HL-60 (cell line): ENCODE results near the gene SNTG2.

Experiments used
- GABPA ChIP-seq: IDR thresholded peaks from 2 replicates; pipeline ENCODE4 v1.6.1; 2012; ENCODE audit warnings: low read depth
- POLR2AphosphoS5 ChIP-seq: IDR thresholded peaks from 2 replicates; pipeline ENCODE4 v1.6.1; 2012; ENCODE audit warnings: low read depth
- TF ChIP-seq, protein P1 (sequence below): IDR thresholded peaks from one replicate; pipeline ENCODE4 v1.5.1; 2011; ENCODE audit warnings: low read length, control low read depth, inconsistent platforms; ENCODE audit not compliant: insufficient read depth
- TF ChIP-seq, protein P2 (sequence below): IDR thresholded peaks from 2 replicates; pipeline ENCODE4 v1.6.1; 2012; ENCODE audit warnings: low read depth; ENCODE audit not compliant: insufficient replicate concordance

DNA sequence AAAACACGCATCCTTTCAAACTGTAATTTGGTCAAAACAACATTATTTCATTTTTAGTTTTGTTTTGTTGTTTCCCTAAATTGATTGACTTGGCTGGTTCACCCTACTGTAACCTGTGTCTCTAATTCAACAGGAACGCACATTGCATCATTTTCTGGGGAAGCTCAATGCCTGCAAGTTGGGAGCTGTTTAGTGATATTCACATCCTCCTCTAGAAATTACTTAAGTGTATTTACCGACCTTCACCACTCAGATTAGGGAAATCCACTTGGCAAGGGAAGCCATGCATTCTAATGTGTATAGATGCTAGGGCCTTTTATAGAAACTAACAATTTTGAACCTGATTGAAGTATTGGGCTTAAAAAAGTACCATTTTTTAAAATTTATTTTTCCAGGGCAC, 455.3 kb downstream of the SNTG2 start:
- TF ChIP-seq, protein P1, sequence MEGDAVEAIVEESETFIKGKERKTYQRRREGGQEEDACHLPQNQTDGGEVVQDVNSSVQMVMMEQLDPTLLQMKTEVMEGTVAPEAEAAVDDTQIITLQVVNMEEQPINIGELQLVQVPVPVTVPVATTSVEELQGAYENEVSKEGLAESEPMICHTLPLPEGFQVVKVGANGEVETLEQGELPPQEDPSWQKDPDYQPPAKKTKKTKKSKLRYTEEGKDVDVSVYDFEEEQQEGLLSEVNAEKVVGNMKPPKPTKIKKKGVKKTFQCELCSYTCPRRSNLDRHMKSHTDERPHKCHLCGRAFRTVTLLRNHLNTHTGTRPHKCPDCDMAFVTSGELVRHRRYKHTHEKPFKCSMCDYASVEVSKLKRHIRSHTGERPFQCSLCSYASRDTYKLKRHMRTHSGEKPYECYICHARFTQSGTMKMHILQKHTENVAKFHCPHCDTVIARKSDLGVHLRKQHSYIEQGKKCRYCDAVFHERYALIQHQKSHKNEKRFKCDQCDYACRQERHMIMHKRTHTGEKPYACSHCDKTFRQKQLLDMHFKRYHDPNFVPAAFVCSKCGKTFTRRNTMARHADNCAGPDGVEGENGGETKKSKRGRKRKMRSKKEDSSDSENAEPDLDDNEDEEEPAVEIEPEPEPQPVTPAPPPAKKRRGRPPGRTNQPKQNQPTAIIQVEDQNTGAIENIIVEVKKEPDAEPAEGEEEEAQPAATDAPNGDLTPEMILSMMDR: no peak
- TF ChIP-seq, protein P2, sequence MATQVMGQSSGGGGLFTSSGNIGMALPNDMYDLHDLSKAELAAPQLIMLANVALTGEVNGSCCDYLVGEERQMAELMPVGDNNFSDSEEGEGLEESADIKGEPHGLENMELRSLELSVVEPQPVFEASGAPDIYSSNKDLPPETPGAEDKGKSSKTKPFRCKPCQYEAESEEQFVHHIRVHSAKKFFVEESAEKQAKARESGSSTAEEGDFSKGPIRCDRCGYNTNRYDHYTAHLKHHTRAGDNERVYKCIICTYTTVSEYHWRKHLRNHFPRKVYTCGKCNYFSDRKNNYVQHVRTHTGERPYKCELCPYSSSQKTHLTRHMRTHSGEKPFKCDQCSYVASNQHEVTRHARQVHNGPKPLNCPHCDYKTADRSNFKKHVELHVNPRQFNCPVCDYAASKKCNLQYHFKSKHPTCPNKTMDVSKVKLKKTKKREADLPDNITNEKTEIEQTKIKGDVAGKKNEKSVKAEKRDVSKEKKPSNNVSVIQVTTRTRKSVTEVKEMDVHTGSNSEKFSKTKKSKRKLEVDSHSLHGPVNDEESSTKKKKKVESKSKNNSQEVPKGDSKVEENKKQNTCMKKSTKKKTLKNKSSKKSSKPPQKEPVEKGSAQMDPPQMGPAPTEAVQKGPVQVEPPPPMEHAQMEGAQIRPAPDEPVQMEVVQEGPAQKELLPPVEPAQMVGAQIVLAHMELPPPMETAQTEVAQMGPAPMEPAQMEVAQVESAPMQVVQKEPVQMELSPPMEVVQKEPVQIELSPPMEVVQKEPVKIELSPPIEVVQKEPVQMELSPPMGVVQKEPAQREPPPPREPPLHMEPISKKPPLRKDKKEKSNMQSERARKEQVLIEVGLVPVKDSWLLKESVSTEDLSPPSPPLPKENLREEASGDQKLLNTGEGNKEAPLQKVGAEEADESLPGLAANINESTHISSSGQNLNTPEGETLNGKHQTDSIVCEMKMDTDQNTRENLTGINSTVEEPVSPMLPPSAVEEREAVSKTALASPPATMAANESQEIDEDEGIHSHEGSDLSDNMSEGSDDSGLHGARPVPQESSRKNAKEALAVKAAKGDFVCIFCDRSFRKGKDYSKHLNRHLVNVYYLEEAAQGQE: no peak
- TF ChIP-seq GABPA: no peak
- TF ChIP-seq POLR2AphosphoS5: no peak
